GM03348 (cell line): ENCODE data around the gene RRP36.
A peak's percentile ranks its signal among the peaks of the same experiment; 100 is the strongest.

Experiments used
- DNase-seq: peaks from one replicate; pipeline ENCODE4 v3.0.0; 2012; ENCODE audit warnings: low spot score

Gene RRP36

DNA sequence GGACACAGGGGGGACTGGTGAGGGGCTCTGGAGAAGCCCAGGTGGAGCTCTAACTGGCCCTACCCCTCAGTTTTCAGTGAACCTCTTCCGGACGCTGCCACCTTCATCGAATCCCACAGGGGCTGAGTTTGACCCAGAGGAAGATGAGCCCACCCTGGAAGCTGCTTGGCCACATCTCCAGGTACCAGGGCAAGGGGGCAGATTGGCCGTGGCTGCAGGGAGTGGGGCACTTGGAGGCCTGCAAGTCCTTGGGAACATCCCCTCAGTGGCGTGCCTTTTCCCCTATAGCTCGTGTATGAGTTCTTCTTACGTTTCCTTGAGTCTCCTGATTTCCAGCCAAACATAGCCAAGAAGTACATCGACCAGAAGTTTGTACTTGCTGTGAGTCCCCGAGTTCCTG is 14.3 kb upstream of the RRP36 start:
- no peak for DNase-seq

DNA sequence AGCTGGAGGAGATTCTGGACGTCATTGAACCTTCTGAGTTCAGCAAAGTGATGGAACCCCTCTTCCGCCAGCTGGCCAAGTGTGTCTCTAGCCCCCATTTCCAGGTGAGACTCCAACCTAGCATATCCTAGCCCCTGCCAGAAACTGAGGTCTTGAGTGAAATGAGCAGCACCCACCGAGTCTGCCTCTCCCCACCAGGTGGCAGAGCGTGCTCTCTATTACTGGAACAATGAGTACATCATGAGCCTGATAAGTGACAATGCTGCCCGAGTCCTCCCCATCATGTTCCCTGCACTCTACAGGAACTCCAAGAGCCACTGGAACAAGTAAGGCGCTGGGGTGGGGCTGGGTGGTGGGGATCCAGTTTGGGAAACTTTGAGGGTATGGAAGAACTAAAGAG is 12.3 kb upstream of the RRP36 start:
- peak; percentile 33 for DNase-seq

DNA sequence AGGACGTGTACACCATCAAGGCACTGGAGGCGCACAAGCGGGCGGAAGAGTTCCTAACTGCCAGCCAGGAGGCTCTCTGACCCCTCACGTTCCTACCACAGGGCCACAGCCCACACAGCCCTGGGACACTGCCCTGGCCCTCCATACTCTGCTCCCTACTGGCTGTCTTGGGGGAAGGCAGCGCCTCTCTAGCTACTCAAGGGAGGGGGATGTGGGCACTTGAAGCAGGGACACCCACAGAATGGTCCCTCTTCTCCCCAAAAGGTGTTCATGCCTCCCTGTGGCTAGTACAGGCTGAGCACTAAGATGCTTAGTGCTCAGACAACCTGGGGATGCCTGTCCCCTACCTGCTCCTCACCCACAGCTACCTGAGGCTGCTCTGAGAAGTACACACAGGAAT is 10.2 kb upstream of the RRP36 start:
- DNase-seq, result no peak

GRCh38 chr6:43012364-43012763 is 9.1 kb upstream of the RRP36 start:
- DNase-seq, result no peak

- DNase-seq, result no peak
Measured at GRCh38 chr6:43013097-43013842, 8.2 kb upstream of the RRP36 start.

GRCh38 chr6:43013843-43014433 is 7.5 kb upstream of the RRP36 start, which contains the start of the genes KLHDC3 and MEA1:
Gene KLHDC3, plus strand, starts transcription at chr6:43014249. Its CDS starts 2,944 bp downstream, at chr6:43017193.
Gene MEA1, minus strand, starts transcription at chr6:43013946. Its CDS starts 133 bp downstream, at chr6:43013813.
- peak; percentile 99 for DNase-seq

DNA sequence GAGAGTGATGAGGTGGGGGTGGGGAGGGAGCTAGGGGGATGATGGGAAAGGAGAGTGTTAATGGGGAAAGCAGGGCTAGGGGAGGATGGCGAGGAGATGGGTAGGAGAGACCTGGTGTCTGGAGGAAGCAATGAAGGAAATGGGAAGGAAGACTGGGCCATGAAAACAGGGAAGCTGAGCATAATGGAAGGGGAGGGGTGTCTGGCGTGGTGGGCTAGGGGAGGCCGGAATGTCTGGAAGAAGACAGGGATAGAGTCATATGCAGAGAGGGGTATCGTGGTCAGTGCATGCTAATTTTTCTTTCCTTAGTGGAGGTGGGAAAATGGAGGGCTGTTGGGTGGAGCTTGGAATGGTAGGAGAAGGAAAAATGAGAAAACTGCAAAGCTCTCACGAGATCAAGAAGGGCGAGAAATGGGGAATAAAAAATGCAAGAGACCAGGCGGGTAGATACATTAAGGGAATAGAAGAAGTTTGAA is 7.0 kb upstream of the RRP36 start:
- DNase-seq, result peak; percentile 62

DNA sequence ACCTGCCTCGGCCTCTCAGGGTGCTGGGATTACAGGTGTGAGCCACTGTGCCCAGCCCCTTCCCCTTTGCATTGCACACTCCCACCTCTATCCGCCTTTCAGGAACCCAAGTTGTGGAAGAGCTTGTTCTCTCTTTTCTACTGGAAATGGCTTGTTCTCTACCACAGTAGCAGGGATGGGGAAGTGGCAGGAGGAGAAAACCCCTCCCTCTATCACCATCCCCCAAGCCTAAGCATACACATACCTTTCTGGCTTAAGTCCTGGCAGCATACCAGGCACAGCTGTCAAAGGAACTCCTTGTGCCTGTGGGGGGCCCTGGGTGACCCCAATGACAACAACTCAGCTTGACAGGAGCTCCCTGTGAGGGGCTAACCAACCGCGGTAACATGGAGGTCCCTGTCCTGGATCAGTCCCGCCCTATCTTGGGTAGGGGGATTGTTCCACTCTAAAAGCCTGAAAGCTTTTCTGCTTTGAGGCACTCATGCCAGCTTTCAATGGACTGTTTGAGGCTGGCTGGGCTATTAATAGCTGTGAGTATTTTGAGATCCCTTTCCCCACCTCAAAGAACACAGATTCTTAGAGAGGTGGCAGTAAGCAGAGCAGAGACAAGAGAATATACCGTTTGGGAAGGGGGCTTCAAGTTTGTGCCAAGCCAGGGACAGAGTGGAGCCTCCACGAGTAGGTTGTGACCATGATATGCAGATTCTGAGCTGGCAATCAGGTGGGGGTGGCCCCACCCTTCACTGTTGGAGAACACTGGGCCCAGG is 5.1 kb upstream of the RRP36 start:
- DNase-seq, result no peak

- DNase-seq, result no peak
Measured at GRCh38 chr6:43016943-43017334, 4.5 kb upstream of the RRP36 start.

DNA sequence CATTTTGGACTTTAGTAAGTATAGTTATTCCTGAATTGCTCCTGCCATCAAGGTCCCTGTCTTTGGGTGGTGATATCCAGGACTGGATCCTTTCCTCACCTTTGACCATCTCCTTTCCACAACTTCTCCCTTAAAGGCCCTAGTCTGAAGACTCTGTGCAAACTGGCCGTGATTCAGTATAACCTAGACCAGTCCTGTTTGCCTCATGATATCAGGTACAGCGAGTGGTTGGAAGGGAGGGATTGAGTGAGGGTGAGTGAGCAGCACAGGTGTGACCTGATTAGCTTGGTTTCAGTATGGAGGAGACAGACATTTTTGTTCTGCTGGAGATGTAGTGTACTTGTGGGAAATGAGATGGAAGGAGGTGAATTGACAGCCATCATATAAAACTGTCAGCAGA is 2.3 kb upstream of the RRP36 start:
- no peak for DNase-seq

GRCh38 chr6:43020052-43020705 is 1.2 kb upstream of the RRP36 start:
- DNase-seq, result no peak

- peak; percentile 24 for DNase-seq
Measured at GRCh38 chr6:43020847-43021246, 576 bp upstream of the RRP36 start.

DNA sequence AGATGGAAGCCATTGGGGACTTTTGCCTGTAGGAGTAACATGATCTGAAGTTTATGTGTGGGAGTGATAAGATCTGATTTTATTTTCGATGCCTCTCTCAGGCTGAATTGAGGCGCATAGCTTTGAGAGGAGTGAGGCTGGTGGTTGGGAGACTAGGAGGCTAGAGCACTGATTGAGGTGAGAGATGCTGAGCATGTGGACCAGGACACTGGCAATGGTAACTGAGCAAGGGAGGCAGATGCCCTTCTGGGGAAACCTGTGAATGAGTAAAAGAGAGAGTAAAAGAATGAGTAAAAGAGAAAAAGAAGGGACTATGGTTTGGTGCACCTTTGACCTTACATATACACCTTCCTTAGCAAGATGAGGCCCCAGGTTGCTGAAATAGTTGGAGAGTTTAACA is 3.0 kb downstream of the RRP36 start:
- DNase-seq, result no peak

DNA sequence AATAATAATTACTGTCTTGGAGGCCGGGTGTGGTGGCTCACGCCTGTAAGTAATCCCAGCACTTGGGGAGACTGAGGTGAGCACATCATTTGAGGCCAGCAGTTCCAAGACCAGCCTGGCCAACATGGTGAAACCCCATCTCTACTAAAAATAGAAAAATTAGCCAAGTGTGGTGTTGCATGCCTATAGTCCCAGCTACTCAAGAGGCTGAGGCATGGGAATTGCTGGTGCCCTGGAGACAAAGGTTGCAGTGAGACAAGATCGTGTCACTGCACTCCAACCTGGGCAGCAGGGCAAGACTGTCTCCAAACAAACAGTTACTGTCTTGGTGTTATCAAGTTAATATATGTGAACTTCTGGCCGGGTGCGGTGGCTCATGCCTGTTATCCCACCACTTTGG is 4.9 kb downstream of the RRP36 start:
- no peak for DNase-seq

DNA sequence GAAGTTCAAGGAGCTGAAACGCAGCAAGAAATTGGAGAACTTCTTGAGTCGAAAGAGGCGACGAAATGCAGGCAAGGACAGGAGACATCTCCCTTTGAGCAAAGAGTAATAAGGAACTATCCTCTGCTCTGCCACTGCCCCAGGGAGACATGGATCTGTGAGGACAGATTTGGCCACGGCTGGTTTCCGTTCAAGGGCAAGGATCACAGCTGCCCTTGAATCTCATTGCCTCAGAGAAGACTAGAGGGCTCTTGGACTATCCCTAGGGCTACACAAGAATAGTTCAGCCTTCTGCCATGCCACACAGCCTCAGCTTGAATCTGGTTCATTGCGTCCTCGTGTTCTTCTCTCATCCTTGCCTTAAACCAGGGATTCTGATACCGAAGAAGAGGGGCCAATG is 7.7 kb downstream of the RRP36 start:
- no peak for DNase-seq

DNA sequence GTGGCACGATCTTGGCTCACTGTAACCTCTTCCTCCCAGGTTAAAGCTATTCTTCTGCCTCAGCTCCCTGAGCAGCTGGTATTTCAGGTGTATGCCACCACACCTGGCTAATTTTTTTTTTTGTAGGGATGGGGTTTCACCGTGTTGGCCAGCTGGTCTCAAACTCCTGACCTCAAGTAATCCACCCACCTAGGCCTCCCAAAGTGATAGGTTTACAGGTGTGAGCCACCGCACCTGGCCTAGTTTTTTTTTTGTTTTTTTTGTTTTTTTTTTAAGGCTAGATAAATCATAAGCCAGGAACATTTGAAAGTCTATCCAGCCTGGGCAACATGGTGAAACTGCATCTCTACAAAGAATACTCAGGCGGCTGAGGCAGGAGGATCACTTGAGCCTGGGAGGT is 10.9 kb downstream of the RRP36 start:
- no peak for DNase-seq

- DNase-seq, result no peak
Measured at GRCh38 chr6:43033496-43034189, 12.2 kb downstream of the RRP36 start.

- DNase-seq, result no peak
Measured at GRCh38 chr6:43034190-43034525, 12.7 kb downstream of the RRP36 start.

- no peak for DNase-seq
Measured at GRCh38 chr6:43035495-43036194, 14.2 kb downstream of the RRP36 start.

GRCh38 chr6:43036712-43037111 is 15.3 kb downstream of the RRP36 start:
- DNase-seq, result no peak

DNA sequence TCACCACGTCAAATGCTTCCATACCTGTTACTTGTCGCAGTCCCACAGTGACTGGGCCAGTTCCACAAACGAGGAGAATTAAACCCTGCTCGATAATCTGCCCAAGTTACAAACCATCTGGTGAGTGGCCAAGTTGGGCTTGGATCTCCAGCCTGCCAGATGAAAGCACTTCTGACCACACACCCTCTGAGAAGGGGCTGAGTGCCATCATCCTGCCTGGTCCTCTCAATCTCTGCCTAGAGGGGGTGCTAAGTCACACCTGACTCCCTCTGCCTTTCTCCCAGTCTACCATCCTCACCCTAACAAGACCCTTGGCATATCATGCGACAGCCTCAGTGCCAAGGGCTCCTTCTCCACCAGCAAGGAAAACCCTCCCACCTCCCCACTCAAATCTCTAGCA is 15.8 kb downstream of the RRP36 start:
- DNase-seq, result no peak
